AG04450 (cell line): ENCODE results near the gene RNF213. TPM values are rescaled to one million over a fixed set of nuclear protein-coding genes. Genes with fewer than 3 reads are reported as not detected.

Experiments used
- CTCF ChIA-PET: fragments of 300-600, 350-600 bp; formaldehyde crosslinking; extraction: SDS; loops from one replicate; lab custom pipeline; 2022; ENCODE audit warnings: antibody characterized with exemption, inconsistent platforms; lab: Charles Lee
- POLR2A ChIA-PET: fragments of 350-600 bp; formaldehyde crosslinking; extraction: SDS; loops from one replicate; lab custom pipeline; 2021; ENCODE audit warnings: antibody characterized with exemption, inconsistent platforms; lab: Yijun Ruan, JAX
- DNase-seq: peaks from one replicate; pipeline ENCODE4 v3.0.0-alpha.2; 2011; ENCODE audit warnings: low read depth, low spot score
- H3K27ac ChIP-seq: one replicate; pipeline ENCODE4 v1.5.1; 2012; ENCODE audit warnings: low read depth, low read length, control low read depth
- H3K27me3 ChIP-seq: one replicate; pipeline ENCODE4 v1.6.0; 2012; ENCODE audit warnings: low read length; ENCODE audit not compliant: control insufficient read depth, insufficient read depth
- H3K4me3 ChIP-seq: 2 replicates; pipeline ENCODE4 v1.5.1; 2011; ENCODE audit warnings: mild to moderate bottlenecking, low read depth, low read length, control low read depth
- H3K9me3 ChIP-seq: 2 replicates; pipeline ENCODE4 v1.5.1; 2012; ENCODE audit warnings: low read length; ENCODE audit not compliant: control insufficient read depth, insufficient read depth
- polyA plus RNA-seq: library from polyadenylated mRNA; depleted of rRNA; stranded (reverse); fragments of >200 nt; gene quantifications from 2 replicates; pipeline ENCODE4 v1.2.3, GENCODE V29; 2011
- TF ChIP-seq, protein P1 (sequence below): IDR thresholded peaks from 2 replicates; pipeline ENCODE4 v1.5.1; 2011; ENCODE audit warnings: low read depth, low read length, control low read depth, inconsistent platforms

Gene RNF213
- polyA plus RNA-seq, 1 experiment, result 46.8 TPM

DNA sequence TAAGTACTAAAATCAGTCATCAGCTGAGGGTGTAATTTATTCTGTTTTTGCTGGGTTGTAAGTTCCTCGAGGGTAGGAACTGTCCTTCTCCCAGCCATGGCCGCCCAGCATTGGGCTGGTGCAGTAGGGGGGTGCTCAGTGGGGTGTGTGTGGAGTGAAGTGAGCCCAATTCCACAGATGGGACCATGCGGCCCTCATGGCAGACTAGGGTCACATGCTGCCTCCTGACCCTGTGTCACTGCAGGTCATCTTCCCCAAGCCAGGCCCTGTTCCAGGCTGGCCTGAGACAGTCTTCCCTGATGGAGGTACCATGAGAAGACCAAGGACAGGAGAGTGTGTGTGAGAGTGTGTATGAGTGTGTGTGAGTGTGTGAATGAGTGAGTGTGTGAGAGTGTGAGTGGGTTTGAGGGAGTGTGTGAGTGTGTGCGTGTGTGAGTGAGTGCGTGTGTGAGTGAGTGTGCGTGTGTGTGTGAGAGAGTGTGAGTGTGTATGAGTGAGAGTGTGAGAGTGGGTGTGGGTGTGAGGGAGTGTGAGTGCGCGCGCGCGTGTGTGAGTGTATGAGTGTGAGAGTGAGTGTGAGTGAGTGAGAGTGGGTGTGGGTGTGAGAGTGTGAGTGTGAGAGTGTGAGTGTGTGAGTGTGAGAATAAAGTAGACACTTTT, 36.7 kb upstream of the RNF213 start:
- TF ChIP-seq, protein P1, sequence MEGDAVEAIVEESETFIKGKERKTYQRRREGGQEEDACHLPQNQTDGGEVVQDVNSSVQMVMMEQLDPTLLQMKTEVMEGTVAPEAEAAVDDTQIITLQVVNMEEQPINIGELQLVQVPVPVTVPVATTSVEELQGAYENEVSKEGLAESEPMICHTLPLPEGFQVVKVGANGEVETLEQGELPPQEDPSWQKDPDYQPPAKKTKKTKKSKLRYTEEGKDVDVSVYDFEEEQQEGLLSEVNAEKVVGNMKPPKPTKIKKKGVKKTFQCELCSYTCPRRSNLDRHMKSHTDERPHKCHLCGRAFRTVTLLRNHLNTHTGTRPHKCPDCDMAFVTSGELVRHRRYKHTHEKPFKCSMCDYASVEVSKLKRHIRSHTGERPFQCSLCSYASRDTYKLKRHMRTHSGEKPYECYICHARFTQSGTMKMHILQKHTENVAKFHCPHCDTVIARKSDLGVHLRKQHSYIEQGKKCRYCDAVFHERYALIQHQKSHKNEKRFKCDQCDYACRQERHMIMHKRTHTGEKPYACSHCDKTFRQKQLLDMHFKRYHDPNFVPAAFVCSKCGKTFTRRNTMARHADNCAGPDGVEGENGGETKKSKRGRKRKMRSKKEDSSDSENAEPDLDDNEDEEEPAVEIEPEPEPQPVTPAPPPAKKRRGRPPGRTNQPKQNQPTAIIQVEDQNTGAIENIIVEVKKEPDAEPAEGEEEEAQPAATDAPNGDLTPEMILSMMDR, result no peak
- DNase-seq, result no peak
- Histone ChIP-seq H3K27me3 (no peaks in the 10 kb centered on the region), H3K9me3 (no peaks in the 10 kb centered on the region; the same call in 1 of the 2 replicates), H3K4me3 (no peak overlapping the region), H3K27ac (no peak overlapping the region)
- CTCF ChIA-PET, result no interaction called here
- POLR2A ChIA-PET, result no interaction called here

DNA sequence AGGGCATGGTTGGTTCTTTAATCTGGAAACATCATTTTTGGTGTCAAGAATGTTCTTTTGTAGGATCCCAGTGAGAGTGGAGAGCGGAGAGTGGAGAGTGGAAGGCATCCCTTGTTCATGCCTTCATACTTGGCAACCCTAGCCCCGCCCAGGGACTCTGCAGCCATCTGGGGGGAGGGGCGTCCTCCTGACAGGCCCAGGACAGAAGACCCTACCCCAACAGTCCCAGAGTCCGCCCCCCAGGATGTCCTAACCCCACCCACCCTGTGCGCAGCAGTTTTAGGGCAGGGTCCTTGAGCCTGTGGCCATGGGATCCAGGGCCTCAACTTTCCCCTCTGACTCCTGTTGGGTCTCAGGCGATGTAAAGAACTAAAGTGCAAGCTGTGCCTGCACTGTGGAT, 36.0 kb upstream of the RNF213 start:
- Histone ChIP-seq H3K27me3 (no peaks in the 10 kb centered on the region), H3K27ac (no peak overlapping the region), H3K9me3 (no peaks in the 10 kb centered on the region; the same call in 1 of the 2 replicates), H3K4me3 (no peak overlapping the region)
- ChIA-PET POLR2A (no interaction called here), CTCF (no interaction called here)
- TF ChIP-seq, protein P1, result no peak
- DNase-seq, result no peak

DNA sequence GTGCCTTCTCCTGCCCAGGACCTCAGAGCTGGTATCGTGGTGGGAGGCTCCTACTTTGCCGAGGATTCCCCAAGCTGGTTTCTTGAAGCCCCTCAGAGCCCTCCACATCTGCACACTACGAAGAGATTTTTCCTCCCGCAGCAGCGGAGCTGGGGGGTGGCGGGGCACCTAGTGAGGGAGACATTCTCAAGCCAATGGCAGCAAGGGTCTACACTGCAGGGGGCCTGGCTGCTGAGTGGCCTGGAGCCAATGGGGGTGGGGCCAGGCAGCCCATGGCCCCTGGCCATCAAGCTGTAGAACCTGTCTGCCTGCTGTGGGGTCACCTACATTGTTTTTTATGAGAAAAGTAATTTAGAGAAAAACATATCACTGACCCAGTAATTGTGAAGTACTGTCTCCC, 35.4 kb upstream of the RNF213 start:
- ChIA-PET POLR2A (interaction anchor here (0.6 kb wide), 1 partner anchor 19 kb away, joined by 11 read pairs; no protein-coding TSS in a partner anchor), CTCF (no interaction called here)
- H3K9me3 ChIP-seq, result no peaks in the 10 kb centered on the region; the same call in 1 of the 2 replicates
- H3K27ac ChIP-seq, result no peak overlapping the region
- TF ChIP-seq, protein P1, result no peak
- no peaks in the 10 kb centered on the region for H3K27me3 ChIP-seq
- DNase-seq, result no peak
- no peak overlapping the region for H3K4me3 ChIP-seq

GRCh38 chr17:80227156-80227555, 33.5 kb upstream of the RNF213 start:
- no peaks in the 10 kb centered on the region for H3K27me3 ChIP-seq
- peaks cover 2% of the 10 kb centered on the region for H3K9me3 ChIP-seq
- TF ChIP-seq, protein P1, result no peak
- POLR2A ChIA-PET, result no interaction called here
- DNase-seq, result no peak
- no peak overlapping the region for H3K4me3 ChIP-seq
- CTCF ChIA-PET, result interaction anchor here (1.1 kb wide), 1 partner anchor 219 kb away, joined by 3 read pairs; no protein-coding TSS in a partner anchor
- no peak overlapping the region for H3K27ac ChIP-seq

- Histone ChIP-seq H3K9me3 (peaks cover 5% of the 10 kb centered on the region), H3K27me3 (no peaks in the 10 kb centered on the region), H3K27ac (no peak overlapping the region), H3K4me3 (no peak overlapping the region)
- no peak for DNase-seq
- ChIA-PET CTCF (no interaction called here), POLR2A (no interaction called here)
- TF ChIP-seq, protein P1, result no peak
Measured at GRCh38 chr17:80227666-80228065, 33.0 kb upstream of the RNF213 start.
